Esophagus squamous epithelium (tissue), 4 donors: ENCODE measurements around the gene FGD6.

Experiments
- POLR2A ChIP-seq, 4 donors: fragments of 450-650 bp; IDR thresholded peaks; one replicate each; pipeline ENCODE4 v1.6.1; 2017; ENCODE audit warnings: antibody characterized with exemption in 4 of 4, mild to moderate bottlenecking in 4 of 4, moderate library complexity in 3 of 4
- TF ChIP-seq, protein P1 (sequence below), 6 experiments: fragments of 450-650 bp in 4 of 6; fragments of 200-600 bp in 2 of 6; sonication (generic) in 2 of 6; IDR thresholded peaks; one replicate each; pipeline ENCODE4 v1.5.1; 2016 to 2019; ENCODE audit warnings: antibody characterized with exemption in 6 of 6, mild to moderate bottlenecking in 4 of 6, moderate library complexity in 4 of 6

DNA sequence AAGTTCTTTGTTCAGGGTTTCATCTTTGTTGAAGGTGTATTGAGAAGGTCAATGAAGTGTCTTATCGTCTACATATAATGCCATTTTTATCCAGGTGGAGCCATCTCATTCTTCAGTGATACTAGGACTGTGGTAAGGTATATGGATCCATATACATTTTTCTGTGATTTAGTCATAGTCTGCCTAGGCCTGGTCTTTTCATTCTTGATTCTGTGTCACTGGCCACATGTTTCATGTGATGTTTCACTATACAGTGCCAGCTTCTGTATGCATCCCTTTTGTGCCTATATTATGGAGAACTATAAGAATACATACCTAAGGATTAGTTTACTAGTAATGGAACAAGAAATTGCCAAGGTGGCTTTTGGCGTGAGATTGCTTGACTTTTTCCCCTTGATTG is 40.9 kb upstream of the FGD6 start:
- TF ChIP-seq, protein P1, sequence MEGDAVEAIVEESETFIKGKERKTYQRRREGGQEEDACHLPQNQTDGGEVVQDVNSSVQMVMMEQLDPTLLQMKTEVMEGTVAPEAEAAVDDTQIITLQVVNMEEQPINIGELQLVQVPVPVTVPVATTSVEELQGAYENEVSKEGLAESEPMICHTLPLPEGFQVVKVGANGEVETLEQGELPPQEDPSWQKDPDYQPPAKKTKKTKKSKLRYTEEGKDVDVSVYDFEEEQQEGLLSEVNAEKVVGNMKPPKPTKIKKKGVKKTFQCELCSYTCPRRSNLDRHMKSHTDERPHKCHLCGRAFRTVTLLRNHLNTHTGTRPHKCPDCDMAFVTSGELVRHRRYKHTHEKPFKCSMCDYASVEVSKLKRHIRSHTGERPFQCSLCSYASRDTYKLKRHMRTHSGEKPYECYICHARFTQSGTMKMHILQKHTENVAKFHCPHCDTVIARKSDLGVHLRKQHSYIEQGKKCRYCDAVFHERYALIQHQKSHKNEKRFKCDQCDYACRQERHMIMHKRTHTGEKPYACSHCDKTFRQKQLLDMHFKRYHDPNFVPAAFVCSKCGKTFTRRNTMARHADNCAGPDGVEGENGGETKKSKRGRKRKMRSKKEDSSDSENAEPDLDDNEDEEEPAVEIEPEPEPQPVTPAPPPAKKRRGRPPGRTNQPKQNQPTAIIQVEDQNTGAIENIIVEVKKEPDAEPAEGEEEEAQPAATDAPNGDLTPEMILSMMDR (IDR thresholded peaks at IDR 0.05) = no peak
- TF ChIP-seq POLR2A (IDR thresholded peaks at IDR 0.05) = no peak
